NCI-H69 (cell line): ENCODE data around the gene KCNH1.
"Not testable (repeated sequence)": the region's sequence is repeated elsewhere in the genome, so short reads cannot be mapped to it uniquely, and the experiment has no call there.

ENCODE experiments used
- DNase-seq: peaks from one replicate; lab custom pipeline; 2025; lab: John Stamatoyannopoulos, UW

The KCNH1 gene

DNA sequence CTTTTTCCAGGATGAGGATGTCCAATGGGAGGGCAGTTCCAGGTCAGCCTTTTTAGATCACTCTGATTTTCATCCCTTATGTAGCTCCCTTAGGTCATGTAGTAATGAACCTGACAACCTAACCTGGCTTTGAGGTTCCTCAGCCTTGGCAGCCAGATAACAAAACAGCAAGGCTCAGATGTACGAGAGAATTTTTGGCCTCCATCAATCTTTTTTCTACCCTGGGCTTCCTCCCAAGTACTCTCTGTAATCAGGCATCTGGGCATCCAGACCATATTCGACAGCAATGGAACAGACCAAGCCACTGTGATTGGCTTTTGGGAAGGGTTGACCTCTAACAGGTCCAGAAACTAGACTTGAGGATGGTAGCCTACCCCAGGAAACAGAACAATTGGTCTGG, 38.6 kb downstream of the KCNH1 start:
- DNase-seq: no peak

DNA sequence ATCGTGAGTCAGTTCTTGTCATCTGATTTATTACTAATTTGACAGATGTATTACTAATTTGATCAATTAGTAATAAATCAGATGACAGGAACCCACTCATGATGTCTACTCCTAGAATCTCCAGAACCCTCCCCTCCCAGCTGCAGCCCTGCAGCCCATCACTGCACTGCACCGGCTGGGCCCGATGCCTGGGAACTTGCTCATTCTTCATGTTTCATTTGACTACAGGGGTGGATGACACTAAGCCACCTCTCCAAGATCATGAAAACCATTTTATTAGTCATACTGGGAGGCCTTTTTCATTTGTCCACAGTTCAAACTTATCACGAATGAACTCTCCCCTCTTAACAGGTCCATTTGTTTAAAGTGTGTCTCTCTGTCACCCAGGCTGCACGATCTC, 41.0 kb downstream of the KCNH1 start:
- DNase-seq: no peak

DNA sequence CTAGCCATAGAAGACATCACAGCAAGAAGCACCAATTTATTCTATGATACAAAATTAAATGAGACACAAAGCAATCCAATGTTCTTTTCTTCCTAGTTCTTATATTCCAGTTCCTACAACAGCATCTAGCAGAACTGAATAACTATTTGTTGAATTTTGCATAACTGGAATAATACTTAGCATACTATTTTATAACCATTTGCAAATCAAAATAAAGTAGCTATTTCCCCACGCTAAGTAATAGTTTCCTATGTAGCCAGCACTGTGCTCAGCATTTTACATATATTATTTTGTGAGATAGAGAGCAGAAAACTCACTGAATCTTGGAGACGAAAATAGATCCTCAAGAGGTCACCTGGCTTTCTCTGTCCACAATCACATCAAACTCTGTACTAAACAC, 42.1 kb downstream of the KCNH1 start:
- DNase-seq: no peak

DNA sequence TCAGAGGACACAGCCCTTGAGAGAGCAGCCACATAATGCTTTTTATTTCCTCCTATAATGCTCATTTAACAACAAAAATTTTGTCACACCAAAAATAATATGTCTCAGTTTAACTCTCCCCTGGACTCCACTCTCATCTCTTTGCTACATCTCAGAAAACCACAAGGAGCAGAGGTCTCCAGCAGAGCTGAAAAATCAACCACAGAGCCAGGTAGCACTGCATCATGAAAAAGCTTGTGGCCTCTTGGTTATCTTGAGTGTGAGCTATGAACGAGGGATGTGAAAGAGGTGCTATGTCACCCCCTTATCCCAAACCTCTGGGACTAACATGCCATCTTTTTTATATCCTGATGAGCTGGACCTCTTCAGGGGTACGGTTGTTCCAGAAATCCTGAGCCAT, 44.4 kb downstream of the KCNH1 start:
- no peak for DNase-seq

DNA sequence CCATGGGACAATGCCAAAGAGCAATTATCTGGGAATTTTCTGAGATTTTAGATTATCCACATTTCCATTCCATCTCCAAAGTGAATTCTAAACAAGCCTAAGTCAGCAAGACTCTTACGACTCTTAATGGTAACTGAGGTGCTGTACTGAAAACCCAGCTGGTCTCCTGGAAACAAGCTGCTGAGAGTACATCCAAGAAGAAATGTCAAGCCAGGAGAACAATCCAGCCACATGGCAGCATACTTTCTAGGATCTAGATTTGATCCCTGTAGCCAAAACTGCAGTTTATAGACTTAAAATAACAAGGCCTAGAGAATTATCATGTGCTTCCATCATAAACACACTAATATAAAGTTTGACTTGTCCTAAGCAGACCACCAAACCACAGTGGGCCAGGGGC, 45.8 kb downstream of the KCNH1 start:
- no peak for DNase-seq

DNA sequence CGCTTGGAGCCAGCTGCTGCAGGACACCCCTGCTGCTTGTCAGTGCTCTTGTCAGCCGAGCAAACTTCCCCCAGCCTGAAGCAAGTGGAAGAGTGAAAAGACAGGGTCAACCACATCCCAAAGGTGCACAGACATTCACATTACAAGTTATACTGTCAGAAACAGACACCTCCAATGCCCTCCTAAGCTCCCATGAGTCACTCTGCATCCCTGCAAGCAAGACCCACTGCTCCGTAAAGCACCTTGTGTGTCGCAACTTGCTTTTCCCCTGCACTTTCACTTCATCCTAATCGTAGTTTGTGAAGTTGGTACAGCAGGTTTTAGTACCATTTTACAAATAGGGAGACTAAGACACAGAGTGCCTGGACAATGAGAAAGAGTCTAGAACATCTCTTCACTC, 51.1 kb downstream of the KCNH1 start:
- peak; percentile 9 for DNase-seq

DNA sequence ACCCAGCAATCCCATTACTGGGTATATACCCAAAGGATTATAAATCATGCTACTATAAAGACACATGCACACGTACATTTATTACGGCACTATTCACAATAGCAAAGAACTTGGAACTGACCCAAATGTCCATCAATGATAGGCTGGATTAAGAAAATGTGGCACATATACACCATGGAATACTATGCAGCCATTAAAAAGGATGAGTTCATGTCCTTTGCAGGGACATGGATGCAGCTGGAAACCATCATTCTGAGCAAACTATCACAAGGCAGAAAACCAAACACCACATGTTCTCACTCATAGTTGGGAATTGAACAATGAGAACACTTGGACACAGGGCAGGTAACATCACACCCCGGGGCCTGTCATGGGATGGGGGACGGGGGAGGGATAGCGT, 52.5 kb downstream of the KCNH1 start:
- DNase-seq: not testable (repeated sequence)

DNA sequence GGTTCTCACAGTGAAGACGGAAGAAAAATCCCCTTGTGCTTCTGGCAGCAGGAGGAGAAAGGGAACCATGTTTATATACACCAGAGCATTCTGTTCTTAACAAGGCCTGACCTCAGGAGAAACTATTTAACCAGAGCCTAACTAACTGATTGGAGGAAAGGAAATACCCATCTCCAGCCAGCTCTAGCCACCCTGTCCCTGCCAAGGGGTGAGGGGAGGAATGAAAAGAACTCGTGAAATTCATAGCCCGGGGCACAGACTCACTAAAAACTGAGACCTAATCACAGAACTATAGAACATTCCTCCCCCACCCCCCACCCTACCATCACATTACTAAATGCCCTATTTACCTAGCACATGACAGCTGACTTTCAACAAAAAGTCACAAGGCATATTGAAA, 65.0 kb downstream of the KCNH1 start:
- peak; percentile 26 for DNase-seq

DNA sequence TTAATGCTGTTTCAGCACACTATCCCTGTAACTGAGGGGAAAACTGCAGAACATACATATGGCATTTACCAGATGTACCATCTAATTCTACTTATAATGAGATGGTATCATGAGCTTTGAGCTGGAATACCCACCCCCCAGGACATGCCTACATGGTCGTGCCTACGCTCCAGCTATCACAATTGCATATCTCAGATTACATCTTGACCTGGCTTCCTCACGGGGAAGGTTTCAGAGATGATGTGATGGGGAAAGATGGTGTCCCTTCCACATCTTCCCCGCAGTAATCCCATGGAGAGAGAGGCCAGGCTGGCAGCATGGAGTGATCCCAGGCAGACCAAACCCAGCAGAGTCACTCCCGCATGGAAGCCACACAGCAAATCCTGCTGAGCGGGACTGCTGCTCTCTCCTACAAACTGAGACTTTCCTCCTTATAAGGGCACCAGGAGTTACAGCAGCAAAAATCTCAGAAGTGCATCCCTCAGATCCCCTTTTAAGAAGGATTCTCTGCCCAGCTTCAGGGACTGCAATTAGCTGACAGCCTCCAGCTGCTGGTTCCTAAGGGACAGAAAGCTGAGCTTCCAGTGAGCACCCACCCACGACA, 67.1 kb downstream of the KCNH1 start:
- peak; percentile 15 for DNase-seq

DNA sequence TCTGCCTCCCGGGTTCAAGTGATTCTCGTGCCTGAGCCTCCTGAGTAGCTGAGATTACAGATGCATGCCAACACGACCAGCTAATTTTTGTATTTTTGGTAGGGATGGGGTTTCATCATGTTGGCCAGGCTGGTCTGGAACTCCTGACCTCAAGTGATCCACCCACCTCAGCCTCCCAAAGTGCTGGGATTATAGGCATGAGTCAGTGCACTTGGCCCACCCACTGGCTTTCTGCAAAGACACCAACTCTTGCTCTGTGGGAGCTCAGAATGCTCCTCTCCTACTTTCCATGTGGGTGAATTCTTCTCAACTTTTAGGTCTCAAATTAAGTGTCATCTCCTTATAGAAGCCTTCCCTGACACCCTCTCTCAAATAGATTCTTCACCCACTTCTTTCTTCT, 92.1 kb downstream of the KCNH1 start:
- DNase-seq: not testable (repeated sequence)

DNA sequence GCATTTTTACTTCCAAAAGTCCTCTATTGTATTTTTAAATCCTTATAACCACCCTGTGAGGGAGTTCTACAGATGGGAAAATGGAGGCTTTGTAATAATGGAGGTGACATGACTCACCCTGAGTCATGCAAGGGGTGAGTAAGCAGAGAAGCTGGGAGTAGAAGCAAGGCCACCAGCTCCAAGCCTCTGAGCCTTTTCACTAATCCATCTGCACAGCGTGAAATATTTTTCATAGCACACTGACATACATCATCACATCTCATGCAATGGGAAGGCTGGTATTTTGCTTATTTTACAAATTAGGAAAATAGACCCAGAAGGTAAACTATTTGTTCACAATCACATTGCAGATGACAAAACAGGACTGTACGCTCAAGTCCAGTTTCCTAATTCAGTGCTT, 96.9 kb downstream of the KCNH1 start:
- DNase-seq: peak; percentile 15

DNA sequence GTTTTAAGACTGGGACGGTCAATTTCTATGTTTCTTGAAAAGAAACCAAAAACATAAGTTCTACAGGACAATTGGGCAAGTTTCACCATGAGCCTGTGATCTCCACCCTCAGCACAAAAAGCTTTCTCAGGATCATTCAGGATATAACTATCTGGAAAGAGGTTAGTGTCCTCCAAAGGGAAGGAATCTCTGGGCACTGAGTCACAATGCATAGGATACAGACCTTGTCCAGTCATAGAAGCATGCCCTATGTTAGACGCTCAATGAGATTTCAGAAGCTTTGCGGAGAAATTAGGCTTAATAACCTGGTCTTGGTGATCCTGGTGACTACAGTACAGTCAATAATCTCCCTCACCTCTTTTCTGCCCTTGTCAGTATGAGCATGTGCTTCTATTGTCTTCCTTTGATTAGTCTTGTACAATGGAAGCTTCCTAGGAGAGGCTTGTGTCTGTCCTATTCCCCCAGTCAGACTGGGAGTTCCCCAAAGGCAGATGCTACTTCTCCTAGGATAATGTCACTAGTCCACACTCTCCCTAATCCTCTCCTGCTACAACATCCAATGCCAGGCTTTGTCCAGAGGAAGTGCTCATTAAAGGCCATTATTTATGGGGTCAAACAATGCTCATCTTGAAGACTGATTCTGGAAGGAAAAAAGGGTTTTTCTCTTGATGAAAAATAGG, 97.4 kb downstream of the KCNH1 start:
- peak; percentile 8 for DNase-seq

DNA sequence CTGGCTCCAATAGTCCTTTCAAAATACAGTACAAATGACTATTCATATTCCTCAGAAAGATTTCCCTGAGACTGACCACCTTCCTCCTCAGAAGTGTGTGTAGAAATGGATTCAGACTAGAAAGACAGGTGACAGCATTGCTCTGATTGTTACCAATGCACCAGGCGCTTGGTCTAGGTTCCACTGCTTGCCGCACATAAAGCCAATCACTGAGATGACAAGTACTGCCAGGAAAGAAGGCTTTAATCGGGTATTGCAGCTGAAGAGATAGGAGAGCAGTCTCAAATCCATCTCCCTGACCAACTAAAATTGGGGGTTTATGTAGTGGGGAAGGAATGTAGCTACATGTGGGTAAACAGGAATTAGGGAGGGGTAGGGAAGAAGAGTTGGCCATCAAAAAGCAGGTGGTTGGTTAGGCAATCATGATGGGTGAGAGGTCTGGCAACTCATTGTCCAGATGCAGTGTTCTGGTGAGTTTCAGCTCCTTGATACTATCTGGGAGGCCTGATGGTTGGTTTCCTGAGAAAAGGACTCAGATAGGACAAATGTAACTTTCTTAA, 98.0 kb downstream of the KCNH1 start:
- DNase-seq: no peak

DNA sequence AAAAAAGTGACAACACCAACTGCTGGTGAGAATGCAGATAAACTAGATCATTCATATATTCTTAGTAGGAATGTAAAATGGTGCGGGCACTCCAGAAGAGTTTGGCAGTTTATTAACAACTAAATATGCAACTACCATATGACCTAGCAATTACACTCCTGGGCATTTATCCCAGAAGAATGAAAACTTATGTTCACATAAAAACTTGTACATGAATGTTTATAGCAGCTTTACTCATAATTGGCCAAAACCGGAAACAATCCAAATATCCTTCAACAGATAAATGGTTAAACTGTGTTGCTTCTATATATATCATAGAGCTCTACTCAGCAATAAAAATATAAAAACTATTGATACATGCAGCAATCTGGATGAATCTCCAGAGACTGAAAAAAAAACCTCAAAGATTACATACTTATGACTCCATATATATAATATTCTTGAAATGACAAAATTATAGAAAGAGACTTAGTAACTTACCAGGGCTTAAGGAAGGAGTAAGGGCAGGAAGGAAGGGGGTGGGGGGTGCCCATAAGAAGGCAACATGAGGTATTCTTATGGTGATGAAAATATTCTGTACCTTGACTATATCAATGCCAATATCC, 99.9 kb downstream of the KCNH1 start:
- DNase-seq: no peak

DNA sequence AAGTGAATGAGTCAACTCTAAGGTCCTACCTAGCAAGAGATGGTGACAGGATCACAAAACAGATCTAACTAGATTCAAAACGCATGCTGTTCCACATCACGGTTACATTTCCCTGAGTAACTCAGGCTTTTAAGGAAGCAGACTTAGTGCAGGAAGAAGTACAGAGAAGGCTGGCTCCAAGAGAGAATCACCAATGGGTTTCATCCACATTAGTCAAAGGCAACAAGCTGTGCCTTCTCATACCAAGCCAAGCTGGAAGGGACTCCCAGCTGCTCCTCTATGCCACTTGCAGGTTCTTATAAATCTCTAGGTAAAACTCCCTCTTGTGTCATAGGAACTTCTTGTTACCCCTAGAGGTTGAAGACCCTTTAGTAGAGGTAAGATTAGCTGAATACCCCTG, 109.0 kb downstream of the KCNH1 start:
- no peak for DNase-seq

DNA sequence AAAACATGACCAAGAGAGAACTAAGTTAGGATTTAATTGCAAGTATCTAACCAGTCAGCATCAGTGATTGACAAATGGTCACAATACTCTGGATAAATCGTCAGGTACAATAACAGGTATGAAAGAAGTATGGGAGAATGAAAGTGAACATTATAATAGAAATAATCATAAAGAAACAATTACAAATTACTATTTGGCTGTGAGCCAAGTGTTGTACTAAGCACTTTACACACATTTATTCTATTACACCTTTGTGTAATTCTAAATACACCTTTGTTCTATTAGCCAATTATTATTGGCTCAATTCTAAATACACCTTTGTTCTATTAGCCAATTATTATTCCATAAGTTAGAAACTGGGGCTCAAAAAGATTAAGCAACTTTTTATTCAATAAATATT, 114.7 kb downstream of the KCNH1 start:
- no peak for DNase-seq

DNA sequence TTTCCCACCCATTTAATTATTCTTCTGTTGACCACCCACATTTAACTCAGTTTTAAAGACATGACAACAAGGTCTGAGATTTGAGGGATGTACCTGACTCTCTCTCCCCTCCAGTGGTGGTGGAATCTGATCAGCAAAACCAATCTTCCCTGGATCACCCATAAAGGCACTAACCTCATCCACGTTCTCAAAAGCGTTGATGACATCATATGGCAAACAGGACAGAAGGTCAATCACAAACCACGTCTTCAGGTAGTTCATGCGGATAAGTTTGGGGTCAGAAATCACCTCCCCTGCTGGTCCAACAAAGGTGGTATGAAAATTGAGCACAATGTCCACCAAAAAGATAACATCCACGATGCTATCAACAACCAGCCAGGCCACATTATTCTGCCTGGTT, 115.3 kb downstream of the KCNH1 start:
- DNase-seq: no peak

DNA sequence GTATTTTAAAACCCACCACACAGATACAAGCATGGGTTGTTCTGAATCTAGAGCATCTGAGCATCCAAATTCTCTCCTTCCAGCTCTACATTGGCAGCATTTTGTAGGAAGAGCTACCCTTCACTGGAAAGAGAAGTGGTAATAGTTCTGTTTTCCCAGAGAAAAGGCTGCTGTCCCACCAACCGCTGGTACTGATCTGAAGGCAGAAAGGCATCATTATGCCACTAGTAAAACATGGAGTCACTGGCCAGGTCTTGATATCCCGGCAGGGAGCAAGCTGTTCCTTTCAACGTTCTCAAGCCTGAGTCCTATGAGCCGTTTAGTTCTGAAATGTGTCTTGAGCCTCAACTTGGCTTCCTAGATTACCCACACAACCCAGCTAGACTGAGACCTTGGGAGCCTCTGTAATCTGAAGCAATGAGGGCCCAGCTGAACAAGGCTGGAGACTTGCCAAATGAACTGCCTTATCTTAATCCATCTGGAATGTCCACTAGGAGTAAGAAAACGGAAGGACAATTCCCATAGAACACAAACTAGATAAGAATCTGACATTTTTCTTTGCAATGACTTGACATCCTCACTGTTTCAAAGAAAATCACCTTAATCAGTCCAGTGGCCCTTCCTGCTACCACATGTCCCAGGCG, 116.8 kb downstream of the KCNH1 start:
- no peak for DNase-seq

DNA sequence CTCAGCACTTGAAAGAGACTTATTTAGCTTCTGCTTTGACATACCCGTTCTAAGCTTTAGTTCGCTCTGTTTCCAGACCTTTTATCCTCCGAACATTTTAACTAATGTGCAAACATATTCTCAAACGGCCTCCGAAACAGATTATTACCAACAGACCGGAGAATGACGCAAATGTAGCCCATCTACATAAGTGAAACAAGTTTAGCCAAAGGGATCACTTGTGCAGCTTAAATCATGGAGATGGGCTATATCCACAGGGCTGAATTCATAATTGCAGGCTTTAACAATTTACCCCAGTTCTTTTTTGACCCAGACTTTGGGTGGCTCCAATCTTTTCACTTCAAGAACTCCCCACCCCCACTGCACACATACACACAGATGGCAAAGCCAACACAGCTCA, 119.7 kb downstream of the KCNH1 start:
- DNase-seq: no peak

DNA sequence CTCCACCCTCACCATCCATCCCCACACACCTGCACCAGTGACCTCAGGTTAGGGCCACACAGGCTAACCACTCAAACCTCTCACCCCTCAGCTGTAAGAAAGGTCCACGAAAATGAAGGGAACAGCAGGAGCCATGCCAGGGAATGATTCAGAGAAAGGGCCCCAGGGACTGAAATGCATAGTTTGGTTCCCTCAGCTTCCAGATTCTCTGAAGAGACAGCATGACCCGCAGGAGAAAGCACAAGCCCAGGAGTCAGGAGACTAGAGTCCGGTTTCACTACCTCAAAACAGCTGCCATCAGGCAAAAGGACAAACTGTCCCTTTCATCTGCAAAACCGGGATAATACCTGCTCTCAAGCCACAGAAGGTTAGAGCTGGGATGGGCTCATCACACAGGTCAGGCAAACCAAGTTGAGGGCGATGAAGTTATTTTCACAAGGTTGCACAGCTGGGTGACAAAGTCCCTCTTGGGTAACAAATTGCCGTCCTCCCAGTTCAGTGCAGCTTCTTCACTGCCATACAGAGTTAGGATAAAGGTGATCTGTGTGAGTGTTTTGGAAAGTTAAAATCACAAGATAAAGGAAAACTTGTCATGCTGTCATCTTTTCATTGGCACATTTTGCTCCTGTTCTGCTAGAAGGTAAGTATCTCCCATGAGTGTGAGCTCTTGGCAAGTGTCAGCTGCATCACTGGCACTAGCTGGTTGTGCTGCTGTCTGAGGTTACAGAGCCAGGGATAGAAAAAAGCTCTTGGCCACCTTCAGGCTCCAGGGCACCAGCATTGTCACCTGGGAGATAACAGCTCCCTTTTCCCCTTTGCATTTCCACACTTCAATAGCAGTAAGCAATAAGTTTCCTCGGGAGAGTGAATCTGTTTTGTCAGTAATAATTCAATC, 120.4 kb downstream of the KCNH1 start:
- no peak for DNase-seq

DNA sequence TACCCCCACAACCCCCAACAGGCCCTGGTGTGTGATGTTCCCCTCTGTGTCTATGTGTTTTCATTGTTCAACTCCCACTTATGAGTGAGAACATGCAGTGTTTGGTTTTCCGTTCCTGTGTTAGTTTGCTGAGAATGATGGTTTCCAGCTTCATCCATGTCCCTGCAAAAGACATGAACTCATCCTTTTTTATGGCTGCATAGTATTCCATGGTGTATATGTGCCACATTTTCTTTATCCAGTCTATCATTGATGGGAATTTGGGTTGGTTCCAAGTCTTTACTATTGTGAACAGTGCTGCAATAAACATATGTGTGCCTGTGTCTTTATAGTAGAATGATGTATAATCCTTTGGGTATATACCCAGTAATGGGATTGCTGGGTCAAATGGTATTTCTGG, 122.8 kb downstream of the KCNH1 start:
- not testable (repeated sequence) for DNase-seq

DNA sequence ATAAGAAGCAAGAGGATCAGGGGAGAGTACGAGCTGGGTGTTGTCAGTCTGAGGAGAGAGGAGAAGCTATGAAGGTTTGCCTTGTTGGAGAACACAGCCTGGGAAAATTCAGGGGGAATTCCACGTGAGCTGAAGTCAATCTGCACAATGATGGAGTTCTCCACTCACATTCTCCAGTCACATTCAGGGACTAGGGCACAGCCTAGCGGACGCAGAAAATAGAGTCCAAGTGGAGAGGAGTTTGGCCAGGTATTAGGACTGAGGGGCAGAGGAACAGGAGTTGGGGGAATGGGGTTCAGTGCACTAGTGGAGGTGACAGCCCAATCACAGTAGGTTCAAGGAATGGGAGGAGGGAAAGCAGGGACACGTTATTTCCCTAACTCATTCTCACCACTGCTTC, 124.0 kb downstream of the KCNH1 start:
- peak; percentile 25 for DNase-seq
